GM23338 (cell line): ENCODE measurements around the gene TOR1AIP1. TPM values are rescaled to one million over a fixed set of nuclear protein-coding genes. Genes with fewer than 3 reads are reported as not detected.

ENCODE experiments used
- ATAC-seq: fragments of 200-7000 bp; cut with Tn5 transposase; 3 replicates; pipeline ENCODE4 v1.9.1; 2020
- DNase-seq: peaks from one replicate; pipeline ENCODE4 v3.0.0-alpha.2; 2015; ENCODE audit warnings: low spot score
- H2AFZ ChIP-seq: fragments of 200-600 bp; sonication (generic); 2 replicates; pipeline ENCODE4 v1.8.0; 2016; ENCODE audit warnings: antibody characterized with exemption, mild to moderate bottlenecking, moderate library complexity
- H3F3A ChIP-seq: fragments of 200-600 bp; sonication (generic); replicated peaks from 2 replicates; pipeline ENCODE4 v1.8.0; 2017; ENCODE audit warnings: antibody characterized with exemption, mixed run types, low read depth
- H3K27ac ChIP-seq: fragments of 200-600 bp; sonication (generic); 2 replicates; pipeline ENCODE4 v1.6.1; 2016; ENCODE audit warnings: low read depth
- H3K27me3 ChIP-seq: fragments of 200-600 bp; sonication (generic); 2 replicates; pipeline ENCODE4 v1.8.0; 2016; ENCODE audit warnings: mild to moderate bottlenecking, mixed run types, moderate library complexity; ENCODE audit not compliant: insufficient read depth
- H3K36me3 ChIP-seq: fragments of 200-600 bp; sonication (generic); 2 replicates; pipeline ENCODE4 v1.8.0; 2016; ENCODE audit warnings: mild to moderate bottlenecking; ENCODE audit not compliant: insufficient read depth
- H3K4me1 ChIP-seq: fragments of 200-600 bp; sonication (generic); 2 replicates; pipeline ENCODE4 v1.8.0; 2016; ENCODE audit warnings: mild to moderate bottlenecking, moderate library complexity; ENCODE audit not compliant: insufficient read depth
- H3K4me2 ChIP-seq: fragments of 200-600 bp; sonication (generic); 2 replicates; pipeline ENCODE4 v1.7.1; 2017; ENCODE audit warnings: mixed run types
- H3K4me3 ChIP-seq: fragments of 200-600 bp; sonication (generic); 2 replicates; pipeline ENCODE4 v1.6.1; 2016; ENCODE audit warnings: mixed run types
- H3K79me2 ChIP-seq: fragments of 200-600 bp; sonication (generic); replicated peaks from 2 replicates; pipeline ENCODE4 v1.8.0; 2017; ENCODE audit warnings: mild to moderate bottlenecking; ENCODE audit not compliant: insufficient read depth
- H3K9me2 ChIP-seq: fragments of 200-600 bp; sonication (generic); 2 replicates; pipeline ENCODE4 v1.8.0; 2017; ENCODE audit not compliant: insufficient read depth
- H4K20me1 ChIP-seq: fragments of 200-600 bp; sonication (generic); replicated peaks from 2 replicates; pipeline ENCODE4 v1.8.0; 2017; ENCODE audit warnings: mild to moderate bottlenecking; ENCODE audit not compliant: insufficient read depth
- H3K27ac Mint-ChIP-seq: 2 replicates; pipeline ENCODE4 v1.8.0; 2020; ENCODE audit warnings: inconsistent platforms, mild to moderate bottlenecking, moderate library complexity, mixed read lengths
- H3K27me3 Mint-ChIP-seq: 3 replicates; pipeline ENCODE4 v1.8.0; 2022; ENCODE audit warnings: low read depth, mild to moderate bottlenecking, moderate library complexity, mixed read lengths, inconsistent platforms; ENCODE audit not compliant: insufficient read depth, poor library complexity
- H3K36me3 Mint-ChIP-seq: 3 replicates; pipeline ENCODE4 v1.8.0; 2021; ENCODE audit warnings: low read depth, mild to moderate bottlenecking, inconsistent platforms, moderate library complexity, mixed read lengths
- H3K4me1 Mint-ChIP-seq: 3 replicates; pipeline ENCODE4 v1.8.0; 2020; ENCODE audit warnings: mild to moderate bottlenecking, inconsistent platforms, mixed read lengths
- H3K4me3 Mint-ChIP-seq: 3 replicates; pipeline ENCODE4 v1.8.0; 2021; ENCODE audit warnings: moderate library complexity, mild to moderate bottlenecking, inconsistent platforms, mixed read lengths
- H3K9me3 Mint-ChIP-seq: 3 replicates; pipeline ENCODE4 v1.8.0; 2020; ENCODE audit warnings: moderate library complexity, mild to moderate bottlenecking, inconsistent platforms, mixed read lengths
- CREB1 ChIP-seq: fragments of 250-450 bp; sonication (Bioruptor Pico); IDR thresholded peaks from 2 replicates; pipeline ENCODE4 v1.5.0; 2020; ENCODE audit warnings: low read depth, mild to moderate bottlenecking, moderate library complexity
- EZH2 ChIP-seq: fragments of 200-600 bp; sonication (generic); IDR thresholded peaks from one replicate; pipeline ENCODE4 v1.8.0; 2017; ENCODE audit warnings: antibody characterized with exemption, mild to moderate bottlenecking, low read depth; ENCODE audit not compliant: unreplicated experiment
- EZH2phosphoT487 ChIP-seq: fragments of 200-600 bp; sonication (generic); IDR thresholded peaks from one replicate; pipeline ENCODE4 v1.8.1; 2018; ENCODE audit warnings: antibody characterized with exemption; ENCODE audit not compliant: unreplicated experiment
- JUNB ChIP-seq: IDR thresholded peaks from one replicate; pipeline ENCODE4 v1.6.1; 2016; ENCODE audit warnings: antibody characterized with exemption; ENCODE audit not compliant: unreplicated experiment
- NANOG ChIP-seq: IDR thresholded peaks from 2 replicates; pipeline ENCODE4 v1.6.1; 2016; ENCODE audit warnings: antibody characterized with exemption, borderline replicate concordance
- polyA plus RNA-seq: library from polyadenylated mRNA; unstranded; fragments of >200 nt; fragmentation: Nextera tagmentation; extraction: Ambion mirVana; gene quantifications from 2 replicates; pipeline ENCODE4 v1.2.1, GENCODE V29; 2016
- total RNA-seq: library from RNA; depleted of rRNA; stranded (reverse); fragments of >200 nt; shearing (Covaris generic); gene quantifications from 2 replicates; pipeline ENCODE4 v1.2.3, GENCODE V29; 2014
- TF ChIP-seq, protein P1 (sequence below): fragments of 250-450 bp; sonication (Bioruptor Pico); IDR thresholded peaks from 2 replicates; pipeline ENCODE4 v1.5.0; 2020; ENCODE audit warnings: mild to moderate bottlenecking, moderate library complexity
- TF ChIP-seq, protein P2 (sequence below): IDR thresholded peaks from 2 replicates; pipeline ENCODE4 v1.6.1; 2016; ENCODE audit warnings: antibody characterized with exemption

The TOR1AIP1 gene
- total and polyA plus RNA-seq, 2 experiments from 2014 or later = 16.9 to 20.6 TPM

DNA sequence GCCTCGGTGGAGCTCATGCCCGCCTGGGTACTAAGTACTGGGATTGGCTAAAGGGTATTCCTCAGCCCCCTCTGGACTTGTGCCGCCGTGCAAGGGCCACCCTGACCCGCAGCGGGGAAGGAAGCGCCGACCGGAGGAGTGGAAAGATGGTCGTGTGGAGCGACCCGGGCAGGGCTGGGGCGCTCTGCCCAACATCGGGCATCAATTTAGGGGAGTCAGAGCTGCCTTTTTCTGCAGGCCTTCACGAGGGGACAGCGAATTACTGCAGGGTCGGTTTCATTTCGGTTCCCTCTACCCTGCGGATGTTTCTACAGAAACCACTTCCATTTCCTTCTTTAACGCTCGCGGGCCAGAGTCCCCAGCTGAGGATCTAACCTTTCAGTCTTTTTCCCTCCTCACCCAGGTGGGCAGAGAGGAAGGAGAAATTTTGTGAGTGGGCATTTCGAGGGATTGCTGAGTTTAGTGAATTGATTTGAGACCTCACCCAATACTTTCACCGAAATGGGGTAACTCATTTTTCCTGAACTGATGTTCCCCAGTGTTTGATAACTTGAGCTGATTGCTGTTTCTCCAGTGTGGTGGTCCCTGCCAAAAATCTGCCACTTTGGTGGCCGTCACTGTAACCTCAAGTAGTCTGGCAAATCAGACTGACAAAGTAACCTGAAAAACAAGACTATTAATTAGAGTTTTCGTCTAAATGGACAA is 1.1 kb downstream of the TOR1AIP1 start:
- Mint-ChIP-seq H3K27me3 (peaks cover 3% of the 10 kb centered on the region), H3K27ac (peak overlapping the region; percentile 100), H3K36me3 (peaks cover 16% of the 10 kb centered on the region), H3K4me3 (peak overlapping the region; percentile 95), H3K4me1 (peaks cover 18% of the 10 kb centered on the region), H3K9me3 (no peaks in the 10 kb centered on the region)
- ATAC-seq (peak; percentile 76), DNase-seq (no peak)
- Histone ChIP-seq H4K20me1 (no peaks in the 10 kb centered on the region), H3K27me3 (no peaks in the 10 kb centered on the region), H3K4me1 (peaks cover 10% of the 10 kb centered on the region), H3K4me3 (peak overlapping the region; percentile 92), H3K4me2 (peak overlapping the region; percentile 95), H3F3A (peaks cover 11% of the 10 kb centered on the region; the same call in 1 of the 2 replicates), H2AFZ (peak overlapping the region; percentile 89), H3K79me2 (peaks cover 13% of the 10 kb centered on the region), H3K9me2 (no peaks in the 10 kb centered on the region), H3K36me3 (peaks cover 6% of the 10 kb centered on the region; the same call in 1 of the 2 replicates), H3K27ac (peak overlapping the region; percentile 100)
- TF ChIP-seq CREB1 = no peak
- TF ChIP-seq, protein P1, sequence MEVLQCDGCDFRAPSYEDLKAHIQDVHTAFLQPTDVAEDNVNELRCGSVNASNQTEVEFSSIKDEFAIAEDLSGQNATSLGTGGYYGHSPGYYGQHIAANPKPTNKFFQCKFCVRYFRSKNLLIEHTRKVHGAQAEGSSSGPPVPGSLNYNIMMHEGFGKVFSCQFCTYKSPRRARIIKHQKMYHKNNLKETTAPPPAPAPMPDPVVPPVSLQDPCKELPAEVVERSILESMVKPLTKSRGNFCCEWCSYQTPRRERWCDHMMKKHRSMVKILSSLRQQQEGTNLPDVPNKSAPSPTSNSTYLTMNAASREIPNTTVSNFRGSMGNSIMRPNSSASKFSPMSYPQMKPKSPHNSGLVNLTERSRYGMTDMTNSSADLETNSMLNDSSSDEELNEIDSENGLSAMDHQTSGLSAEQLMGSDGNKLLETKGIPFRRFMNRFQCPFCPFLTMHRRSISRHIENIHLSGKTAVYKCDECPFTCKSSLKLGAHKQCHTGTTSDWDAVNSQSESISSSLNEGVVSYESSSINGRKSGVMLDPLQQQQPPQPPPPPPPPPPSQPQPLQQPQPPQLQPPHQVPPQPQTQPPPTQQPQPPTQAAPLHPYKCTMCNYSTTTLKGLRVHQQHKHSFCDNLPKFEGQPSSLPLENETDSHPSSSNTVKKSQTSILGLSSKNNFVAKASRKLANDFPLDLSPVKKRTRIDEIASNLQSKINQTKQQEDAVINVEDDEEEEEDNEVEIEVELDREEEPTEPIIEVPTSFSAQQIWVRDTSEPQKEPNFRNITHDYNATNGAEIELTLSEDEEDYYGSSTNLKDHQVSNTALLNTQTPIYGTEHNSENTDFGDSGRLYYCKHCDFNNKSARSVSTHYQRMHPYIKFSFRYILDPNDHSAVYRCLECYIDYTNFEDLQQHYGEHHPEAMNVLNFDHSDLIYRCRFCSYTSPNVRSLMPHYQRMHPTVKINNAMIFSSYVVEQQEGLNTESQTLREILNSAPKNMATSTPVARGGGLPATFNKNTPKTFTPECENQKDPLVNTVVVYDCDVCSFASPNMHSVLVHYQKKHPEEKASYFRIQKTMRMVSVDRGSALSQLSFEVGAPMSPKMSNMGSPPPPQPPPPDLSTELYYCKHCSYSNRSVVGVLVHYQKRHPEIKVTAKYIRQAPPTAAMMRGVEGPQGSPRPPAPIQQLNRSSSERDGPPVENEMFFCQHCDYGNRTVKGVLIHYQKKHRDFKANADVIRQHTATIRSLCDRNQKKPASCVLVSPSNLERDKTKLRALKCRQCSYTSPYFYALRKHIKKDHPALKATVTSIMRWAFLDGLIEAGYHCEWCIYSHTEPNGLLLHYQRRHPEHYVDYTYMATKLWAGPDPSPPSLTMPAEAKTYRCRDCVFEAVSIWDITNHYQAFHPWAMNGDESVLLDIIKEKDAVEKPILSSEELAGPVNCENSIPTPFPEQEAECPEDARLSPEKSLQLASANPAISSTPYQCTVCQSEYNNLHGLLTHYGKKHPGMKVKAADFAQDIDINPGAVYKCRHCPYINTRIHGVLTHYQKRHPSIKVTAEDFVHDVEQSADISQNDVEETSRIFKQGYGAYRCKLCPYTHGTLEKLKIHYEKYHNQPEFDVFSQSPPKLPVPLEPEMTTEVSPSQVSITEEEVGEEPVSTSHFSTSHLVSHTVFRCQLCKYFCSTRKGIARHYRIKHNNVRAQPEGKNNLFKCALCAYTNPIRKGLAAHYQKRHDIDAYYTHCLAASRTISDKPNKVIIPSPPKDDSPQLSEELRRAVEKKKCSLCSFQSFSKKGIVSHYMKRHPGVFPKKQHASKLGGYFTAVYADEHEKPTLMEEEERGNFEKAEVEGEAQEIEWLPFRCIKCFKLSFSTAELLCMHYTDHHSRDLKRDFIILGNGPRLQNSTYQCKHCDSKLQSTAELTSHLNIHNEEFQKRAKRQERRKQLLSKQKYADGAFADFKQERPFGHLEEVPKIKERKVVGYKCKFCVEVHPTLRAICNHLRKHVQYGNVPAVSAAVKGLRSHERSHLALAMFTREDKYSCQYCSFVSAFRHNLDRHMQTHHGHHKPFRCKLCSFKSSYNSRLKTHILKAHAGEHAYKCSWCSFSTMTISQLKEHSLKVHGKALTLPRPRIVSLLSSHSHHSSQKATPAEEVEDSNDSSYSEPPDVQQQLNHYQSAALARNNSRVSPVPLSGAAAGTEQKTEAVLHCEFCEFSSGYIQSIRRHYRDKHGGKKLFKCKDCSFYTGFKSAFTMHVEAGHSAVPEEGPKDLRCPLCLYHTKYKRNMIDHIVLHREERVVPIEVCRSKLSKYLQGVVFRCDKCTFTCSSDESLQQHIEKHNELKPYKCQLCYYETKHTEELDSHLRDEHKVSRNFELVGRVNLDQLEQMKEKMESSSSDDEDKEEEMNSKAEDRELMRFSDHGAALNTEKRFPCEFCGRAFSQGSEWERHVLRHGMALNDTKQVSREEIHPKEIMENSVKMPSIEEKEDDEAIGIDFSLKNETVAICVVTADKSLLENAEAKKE = no peak
- TF ChIP-seq EZH2 = no peak
- no peak for TF ChIP-seq NANOG
- no peak for TF ChIP-seq JUNB
- TF ChIP-seq, protein P2, sequence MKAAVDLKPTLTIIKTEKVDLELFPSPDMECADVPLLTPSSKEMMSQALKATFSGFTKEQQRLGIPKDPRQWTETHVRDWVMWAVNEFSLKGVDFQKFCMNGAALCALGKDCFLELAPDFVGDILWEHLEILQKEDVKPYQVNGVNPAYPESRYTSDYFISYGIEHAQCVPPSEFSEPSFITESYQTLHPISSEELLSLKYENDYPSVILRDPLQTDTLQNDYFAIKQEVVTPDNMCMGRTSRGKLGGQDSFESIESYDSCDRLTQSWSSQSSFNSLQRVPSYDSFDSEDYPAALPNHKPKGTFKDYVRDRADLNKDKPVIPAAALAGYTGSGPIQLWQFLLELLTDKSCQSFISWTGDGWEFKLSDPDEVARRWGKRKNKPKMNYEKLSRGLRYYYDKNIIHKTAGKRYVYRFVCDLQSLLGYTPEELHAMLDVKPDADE = no peak
- no peak for TF ChIP-seq EZH2phosphoT487
